ENCODE results near the gene CCDC127. TPM values are rescaled to one million over a fixed set of nuclear protein-coding genes. Genes with fewer than 3 reads are reported as not detected.

Gene CCDC127
- total and polyA plus RNA-seq, 2 donors (not counting 3 experiments of a cell fraction or from before 2014, with no cell fraction given): 3.4 to 6.3 TPM

DNA sequence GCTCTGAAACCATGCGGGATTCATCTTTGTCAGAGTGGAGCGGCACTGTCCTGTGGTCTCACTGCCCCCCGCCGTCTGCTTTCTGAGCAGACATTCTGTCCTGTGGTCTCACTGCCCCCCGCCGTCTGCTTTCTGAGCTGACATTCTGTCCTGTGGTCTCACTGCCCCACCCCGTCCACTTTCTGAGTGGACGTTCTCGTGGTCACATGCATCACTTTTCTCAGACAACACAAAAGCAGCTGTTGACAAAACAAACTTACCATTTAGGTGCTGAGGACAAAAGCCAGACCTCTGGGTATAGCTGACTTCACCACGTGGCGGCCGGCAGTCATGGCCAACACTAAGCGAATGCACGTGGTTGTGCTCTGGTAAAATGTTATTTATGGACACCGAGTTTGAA lies 23.9 kb downstream of the CCDC127 start:
- no peak for FAIRE-seq
- dilution Hi-C loops (cut with MboI; ENCODE audit: extremely low pct_ligation_motif_present, low sequenced_read_pairs) (no loop called here), intact Hi-C loops (cut with micrococcal nuclease) (no loop called here)
- no TSS peak for BruUV-seq (replicated peaks)
- H3K4me3 ChIP-seq (replicated peaks in 1 of 3; ENCODE audit: insufficient read depth in 1 of 3, low read depth in 1 of 3, low read length in 3 of 3): no peak overlapping the region
- H3K4me2 ChIP-seq (ENCODE audit: insufficient read depth, low read length): no peak overlapping the region
- no peaks in the 10 kb centered on the region for H3K9me3 ChIP-seq (replicated peaks; ENCODE audit: control insufficient read depth, insufficient read depth, low read length)
- no peaks in the 10 kb centered on the region for H3K36me3 ChIP-seq (ENCODE audit: control insufficient read depth in 2 of 2, extremely low read depth in 1 of 2, insufficient read depth in 2 of 2, low read length in 2 of 2)
- ChIA-PET CTCF (interaction anchor here (1.1 kb wide), 1 partner anchor 40 kb away, joined by 3 read pairs; no protein-coding TSS in a partner anchor), POLR2A (interaction anchor here (0.6 kb wide), 1 partner anchor 64 kb away, joined by 5 read pairs; no protein-coding TSS in a partner anchor)
- no peaks in the 10 kb centered on the region for H4K20me1 ChIP-seq (replicated peaks; ENCODE audit: control insufficient read depth, extremely low read depth, insufficient read depth, low read length)
- no peak for TF ChIP-seq MAX (IDR thresholded peaks at IDR 0.05; ENCODE audit: insufficient read depth, insufficient read length)
- H3K27me3 ChIP-seq (ENCODE audit: control insufficient read depth in 2 of 2, insufficient read depth in 2 of 2, low read length in 2 of 2): peaks cover 3 to 8% of the 10 kb centered on the region in 2 experiments
- H3K9me1 ChIP-seq (replicated peaks; ENCODE audit: control insufficient read depth, extremely low read depth, insufficient read depth, low read length): no peaks in the 10 kb centered on the region
- no peaks in the 10 kb centered on the region for H3K79me2 ChIP-seq (ENCODE audit: control insufficient read depth, insufficient read depth, low read length)
- no peak overlapping the region for H2AFZ ChIP-seq (ENCODE audit: low read depth, low read length)
- H3K4me1 ChIP-seq (ENCODE audit: control insufficient read depth, extremely low read depth, insufficient read depth, low read length): no peaks in the 10 kb centered on the region
- DNase-seq (ENCODE audit: low read depth, low spot score): no peak
- no peak overlapping the region for H3K9ac ChIP-seq (replicated peaks; ENCODE audit: extremely low read depth, insufficient read depth, low read length)
- H3K27ac ChIP-seq (ENCODE audit: insufficient read depth, low read depth, low read length): no peak overlapping the region

- H3K9ac ChIP-seq (replicated peaks; ENCODE audit: extremely low read depth, insufficient read depth, low read length): no peak overlapping the region
- no peaks in the 10 kb centered on the region for H3K4me1 ChIP-seq (ENCODE audit: control insufficient read depth, extremely low read depth, insufficient read depth, low read length)
- peaks cover 3 to 8% of the 10 kb centered on the region in 2 experiments for H3K27me3 ChIP-seq (ENCODE audit: control insufficient read depth in 2 of 2, insufficient read depth in 2 of 2, low read length in 2 of 2)
- no peak overlapping the region for H2AFZ ChIP-seq (ENCODE audit: low read depth, low read length)
- dilution Hi-C loops (cut with MboI; ENCODE audit: extremely low pct_ligation_motif_present, low sequenced_read_pairs): no loop called here
- H3K9me3 ChIP-seq (replicated peaks; ENCODE audit: control insufficient read depth, insufficient read depth, low read length): no peaks in the 10 kb centered on the region
- H3K36me3 ChIP-seq (ENCODE audit: control insufficient read depth in 2 of 2, extremely low read depth in 1 of 2, insufficient read depth in 2 of 2, low read length in 2 of 2): no peaks in the 10 kb centered on the region
- ChIA-PET CTCF (no interaction called here), POLR2A (no interaction called here)
- no peak overlapping the region for H3K4me3 ChIP-seq (replicated peaks in 1 of 3; ENCODE audit: insufficient read depth in 1 of 3, low read depth in 1 of 3, low read length in 3 of 3)
- H3K79me2 ChIP-seq (ENCODE audit: control insufficient read depth, insufficient read depth, low read length): no peaks in the 10 kb centered on the region
- no peaks in the 10 kb centered on the region for H4K20me1 ChIP-seq (replicated peaks; ENCODE audit: control insufficient read depth, extremely low read depth, insufficient read depth, low read length)
- no TSS peak for BruUV-seq (replicated peaks)
- intact Hi-C loops (cut with micrococcal nuclease): no loop called here
- no peak overlapping the region for H3K4me2 ChIP-seq (ENCODE audit: insufficient read depth, low read length)
- no peak overlapping the region for H3K27ac ChIP-seq (ENCODE audit: insufficient read depth, low read depth, low read length)
- DNase-seq (ENCODE audit: low read depth, low spot score) (no peak), FAIRE-seq (no peak)
- TF ChIP-seq POLR2AphosphoS5 (IDR thresholded peaks at IDR 0.05; ENCODE audit: insufficient read depth, low read depth, low read length) (no peak), EZH2 (IDR thresholded peaks at IDR 0.05; ENCODE audit: borderline replicate concordance, low read depth, low read length, severe bottlenecking) (no peak), JUN (IDR thresholded peaks at IDR 0.05; ENCODE audit: borderline replicate concordance, insufficient read depth, insufficient read length, low read depth) (no peak), GATA2 (IDR thresholded peaks at IDR 0.05; ENCODE audit: insufficient read depth, insufficient read length, low read depth, low read length) (no peak), FOS (IDR thresholded peaks at IDR 0.05; ENCODE audit: borderline replicate concordance, insufficient read depth, low read length) (no peak), POLR2A (IDR thresholded peaks at IDR 0.05; ENCODE audit: low read depth, low read length) (no peak), MYC (IDR thresholded peaks at IDR 0.05; ENCODE audit: low read depth, low read length) (no peak), MAX (IDR thresholded peaks at IDR 0.05; ENCODE audit: insufficient read depth, insufficient read length) (no peak)
- TF ChIP-seq, protein P1, sequence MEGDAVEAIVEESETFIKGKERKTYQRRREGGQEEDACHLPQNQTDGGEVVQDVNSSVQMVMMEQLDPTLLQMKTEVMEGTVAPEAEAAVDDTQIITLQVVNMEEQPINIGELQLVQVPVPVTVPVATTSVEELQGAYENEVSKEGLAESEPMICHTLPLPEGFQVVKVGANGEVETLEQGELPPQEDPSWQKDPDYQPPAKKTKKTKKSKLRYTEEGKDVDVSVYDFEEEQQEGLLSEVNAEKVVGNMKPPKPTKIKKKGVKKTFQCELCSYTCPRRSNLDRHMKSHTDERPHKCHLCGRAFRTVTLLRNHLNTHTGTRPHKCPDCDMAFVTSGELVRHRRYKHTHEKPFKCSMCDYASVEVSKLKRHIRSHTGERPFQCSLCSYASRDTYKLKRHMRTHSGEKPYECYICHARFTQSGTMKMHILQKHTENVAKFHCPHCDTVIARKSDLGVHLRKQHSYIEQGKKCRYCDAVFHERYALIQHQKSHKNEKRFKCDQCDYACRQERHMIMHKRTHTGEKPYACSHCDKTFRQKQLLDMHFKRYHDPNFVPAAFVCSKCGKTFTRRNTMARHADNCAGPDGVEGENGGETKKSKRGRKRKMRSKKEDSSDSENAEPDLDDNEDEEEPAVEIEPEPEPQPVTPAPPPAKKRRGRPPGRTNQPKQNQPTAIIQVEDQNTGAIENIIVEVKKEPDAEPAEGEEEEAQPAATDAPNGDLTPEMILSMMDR (IDR thresholded peaks at IDR 0.05; ENCODE audit: extremely low read depth in 1 of 2, insufficient read depth in 1 of 2, low read depth in 1 of 2, low read length in 2 of 2): no peak
- no peaks in the 10 kb centered on the region for H3K9me1 ChIP-seq (replicated peaks; ENCODE audit: control insufficient read depth, extremely low read depth, insufficient read depth, low read length)
Measured at GRCh38 chr5:192970-193831, 24.8 kb downstream of the CCDC127 start.

Data from endothelial cell of umbilical vein (primary cell).